Right lobe of liver (tissue), 4 donors: ENCODE results near the gene HTN3.
"Not testable (repeated sequence)": the region's sequence is repeated elsewhere in the genome, so short reads cannot be mapped to it uniquely, and the experiment has no call there.

Experiments
- CTCF ChIP-seq, 4 donors: fragments of 200-600 bp in 3 of 4; fragments of 450-650 bp in 1 of 4; IDR thresholded peaks; one replicate each; pipeline versions ENCODE4 v1.5.1 to v1.8.0; 2016 to 2022; ENCODE audit warnings: antibody characterized with exemption in 4 of 4, mild to moderate bottlenecking in 2 of 4
- POLR2A ChIP-seq: fragments of 450-650 bp; IDR thresholded peaks from one replicate; pipeline ENCODE4 v1.6.1; 2017; ENCODE audit warnings: antibody characterized with exemption, mild to moderate bottlenecking
- donor health status: DM: no; HTN: no; CAD: no.
- donor health status: DM: no; HTN: no; CAD: no.
- donor health status: DM: no; HTN: yes; CAD: no.

- TF ChIP-seq CTCF (IDR thresholded peaks at IDR 0.05); POLR2A: not testable (repeated sequence)
Observed at GRCh38 chr4:70039928-70040327, 11.7 kb downstream of the HTN3 start.
